ENCODE measurements around the gene CATSPER3.

CATSPER3 gene

GRCh38 chr5:135037519-135038204 is 70.0 kb downstream of the CATSPER3 start:
- TF ChIP-seq GABPA (IDR thresholded peaks at IDR 0.05; ENCODE audit: low read depth) (no peak), SPI1 (IDR thresholded peaks at IDR 0.05; ENCODE audit: borderline replicate concordance, low read depth) (no peak), CTCF (IDR thresholded peaks at IDR 0.05; ENCODE audit: insufficient read depth, low read length) (no peak), POLR2AphosphoS5 (IDR thresholded peaks at IDR 0.05; ENCODE audit: low read depth) (no peak)
- TF ChIP-seq, protein P1, sequence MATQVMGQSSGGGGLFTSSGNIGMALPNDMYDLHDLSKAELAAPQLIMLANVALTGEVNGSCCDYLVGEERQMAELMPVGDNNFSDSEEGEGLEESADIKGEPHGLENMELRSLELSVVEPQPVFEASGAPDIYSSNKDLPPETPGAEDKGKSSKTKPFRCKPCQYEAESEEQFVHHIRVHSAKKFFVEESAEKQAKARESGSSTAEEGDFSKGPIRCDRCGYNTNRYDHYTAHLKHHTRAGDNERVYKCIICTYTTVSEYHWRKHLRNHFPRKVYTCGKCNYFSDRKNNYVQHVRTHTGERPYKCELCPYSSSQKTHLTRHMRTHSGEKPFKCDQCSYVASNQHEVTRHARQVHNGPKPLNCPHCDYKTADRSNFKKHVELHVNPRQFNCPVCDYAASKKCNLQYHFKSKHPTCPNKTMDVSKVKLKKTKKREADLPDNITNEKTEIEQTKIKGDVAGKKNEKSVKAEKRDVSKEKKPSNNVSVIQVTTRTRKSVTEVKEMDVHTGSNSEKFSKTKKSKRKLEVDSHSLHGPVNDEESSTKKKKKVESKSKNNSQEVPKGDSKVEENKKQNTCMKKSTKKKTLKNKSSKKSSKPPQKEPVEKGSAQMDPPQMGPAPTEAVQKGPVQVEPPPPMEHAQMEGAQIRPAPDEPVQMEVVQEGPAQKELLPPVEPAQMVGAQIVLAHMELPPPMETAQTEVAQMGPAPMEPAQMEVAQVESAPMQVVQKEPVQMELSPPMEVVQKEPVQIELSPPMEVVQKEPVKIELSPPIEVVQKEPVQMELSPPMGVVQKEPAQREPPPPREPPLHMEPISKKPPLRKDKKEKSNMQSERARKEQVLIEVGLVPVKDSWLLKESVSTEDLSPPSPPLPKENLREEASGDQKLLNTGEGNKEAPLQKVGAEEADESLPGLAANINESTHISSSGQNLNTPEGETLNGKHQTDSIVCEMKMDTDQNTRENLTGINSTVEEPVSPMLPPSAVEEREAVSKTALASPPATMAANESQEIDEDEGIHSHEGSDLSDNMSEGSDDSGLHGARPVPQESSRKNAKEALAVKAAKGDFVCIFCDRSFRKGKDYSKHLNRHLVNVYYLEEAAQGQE (IDR thresholded peaks at IDR 0.05; ENCODE audit: insufficient replicate concordance, low read depth) = no peak

DNA sequence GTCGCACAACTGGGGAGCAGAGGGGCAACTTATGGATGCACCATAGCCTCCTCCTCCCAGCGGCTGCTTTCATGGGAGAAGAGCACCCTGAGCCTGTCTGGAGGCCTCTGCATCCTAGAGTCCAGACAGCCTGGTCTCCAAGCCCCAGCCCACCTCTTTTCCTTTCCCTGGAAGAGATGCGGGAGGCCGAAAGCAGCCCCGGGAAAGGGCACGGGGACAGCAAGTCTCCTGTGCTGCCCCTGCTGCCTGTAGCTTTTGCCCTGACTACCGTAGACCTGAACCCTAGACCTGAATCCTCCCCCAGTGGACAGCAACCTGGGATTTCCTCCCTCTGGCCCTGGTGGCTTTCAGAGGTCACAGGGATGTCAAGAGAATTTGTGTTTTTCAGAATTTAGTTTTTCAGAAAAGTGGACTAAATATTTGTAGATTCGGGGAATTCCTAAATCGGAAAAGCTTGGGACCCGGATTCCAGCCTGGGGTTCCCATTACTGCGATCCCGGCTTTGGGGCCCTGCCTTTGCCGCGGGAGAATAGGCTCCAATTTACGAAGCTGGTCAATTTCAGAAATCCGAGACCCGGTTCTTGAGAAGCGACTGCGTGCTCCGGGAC is 70.6 kb downstream of the CATSPER3 start:
- Histone ChIP-seq H3K27me3 (ENCODE audit: insufficient read depth, poor library complexity, severe bottlenecking) (peaks cover 22% of the 10 kb centered on the region), H3K4me3 (replicated peaks; ENCODE audit: insufficient read depth, low read length) (no peak overlapping the region), H3K27ac (replicated peaks) (no peak overlapping the region)
- TF ChIP-seq CTCF (IDR thresholded peaks at IDR 0.05; ENCODE audit: insufficient read depth, low read length) (no peak), SPI1 (IDR thresholded peaks at IDR 0.05; ENCODE audit: borderline replicate concordance, low read depth) (no peak), GABPA (IDR thresholded peaks at IDR 0.05; ENCODE audit: low read depth) (no peak), POLR2AphosphoS5 (IDR thresholded peaks at IDR 0.05; ENCODE audit: low read depth) (no peak)
- TF ChIP-seq, protein P1 (IDR thresholded peaks at IDR 0.05; ENCODE audit: insufficient replicate concordance, low read depth) = no peak
- DNase-seq (ENCODE audit: low read depth in 1 of 2, low spot score in 1 of 2) = no peak

More at GRCh38 chr5:135037519-135038204, 70.0 kb downstream of the CATSPER3 start:
- Histone ChIP-seq H3K27me3 (ENCODE audit: insufficient read depth, poor library complexity, severe bottlenecking) (peaks cover 22% of the 10 kb centered on the region), H3K27ac (replicated peaks) (no peak overlapping the region), H3K4me3 (replicated peaks; ENCODE audit: insufficient read depth, low read length) (no peak overlapping the region)
- DNase-seq (ENCODE audit: low read depth in 1 of 2, low spot score in 1 of 2) = no peak

GRCh38 chr5:135038813-135039270 is 71.1 kb downstream of the CATSPER3 start:
- Histone ChIP-seq H3K27me3 (ENCODE audit: insufficient read depth, poor library complexity, severe bottlenecking) (peaks cover 22% of the 10 kb centered on the region), H3K4me3 (replicated peaks; ENCODE audit: insufficient read depth, low read length) (no peak overlapping the region), H3K27ac (replicated peaks) (no peak overlapping the region)
- DNase-seq (ENCODE audit: low read depth in 1 of 2, low spot score in 1 of 2) = no peak
- TF ChIP-seq, protein P1 (IDR thresholded peaks at IDR 0.05; ENCODE audit: insufficient replicate concordance, low read depth) = no peak
- TF ChIP-seq POLR2AphosphoS5 (IDR thresholded peaks at IDR 0.05; ENCODE audit: low read depth) (no peak), SPI1 (IDR thresholded peaks at IDR 0.05; ENCODE audit: borderline replicate concordance, low read depth) (no peak), GABPA (IDR thresholded peaks at IDR 0.05; ENCODE audit: low read depth) (no peak), CTCF (IDR thresholded peaks at IDR 0.05; ENCODE audit: insufficient read depth, low read length) (no peak)
